NCI-H2227 treated with DMSO at 0.1 percent for 48 hours (cell line): ENCODE measurements around the gene RPS8.
"Not testable (repeated sequence)": the region's sequence is repeated elsewhere in the genome, so short reads cannot be mapped to it uniquely, and the experiment has no call there.

Experiments
- DNase-seq: peaks from one replicate; lab custom pipeline; 2025; lab: John Stamatoyannopoulos, UW

The RPS8 gene

DNA sequence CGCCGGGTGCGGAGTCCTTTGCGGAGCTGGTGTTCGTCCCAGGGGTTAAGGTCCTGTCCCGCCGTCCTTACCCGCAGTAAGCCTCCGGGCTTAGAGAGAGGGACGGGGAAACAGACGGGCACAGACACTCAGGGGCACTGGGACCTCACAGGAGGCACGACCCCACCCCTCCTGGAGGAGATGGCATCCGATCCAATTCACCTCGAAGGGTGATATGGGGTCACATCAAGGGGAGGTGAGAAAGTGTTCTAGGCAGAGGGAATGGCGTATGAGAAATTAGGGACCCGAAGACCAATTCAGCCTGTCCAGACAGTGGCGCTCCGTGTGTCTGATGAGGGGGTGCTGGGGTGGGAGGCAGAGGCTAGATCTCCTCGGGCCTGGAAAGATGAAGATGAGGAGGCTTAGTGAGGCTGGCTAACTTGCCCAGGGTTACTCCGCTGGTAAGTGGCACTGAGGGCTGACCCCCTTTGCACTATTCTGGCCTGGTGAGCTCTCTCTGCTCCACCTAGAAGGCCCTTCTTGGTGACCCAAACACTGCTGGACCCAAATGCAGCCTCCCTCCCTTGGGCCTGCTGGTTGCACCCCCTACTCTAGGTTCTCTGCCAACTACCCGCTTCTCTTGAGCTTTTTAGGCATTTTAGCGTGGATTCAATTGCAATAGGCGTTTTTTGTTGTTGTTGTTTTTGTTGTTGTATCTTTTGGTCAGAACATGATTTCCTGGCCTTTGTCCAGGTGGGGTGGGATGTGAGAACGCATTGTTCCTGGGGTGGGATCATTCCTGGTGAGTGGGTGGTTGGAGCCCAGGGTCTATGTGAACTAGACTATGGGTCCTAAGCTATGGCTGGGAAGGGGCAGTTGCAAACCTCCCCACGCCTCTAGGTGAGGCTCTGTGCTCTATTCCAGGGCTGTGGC, 45.2 kb downstream of the RPS8 start:
- DNase-seq = no peak

DNA sequence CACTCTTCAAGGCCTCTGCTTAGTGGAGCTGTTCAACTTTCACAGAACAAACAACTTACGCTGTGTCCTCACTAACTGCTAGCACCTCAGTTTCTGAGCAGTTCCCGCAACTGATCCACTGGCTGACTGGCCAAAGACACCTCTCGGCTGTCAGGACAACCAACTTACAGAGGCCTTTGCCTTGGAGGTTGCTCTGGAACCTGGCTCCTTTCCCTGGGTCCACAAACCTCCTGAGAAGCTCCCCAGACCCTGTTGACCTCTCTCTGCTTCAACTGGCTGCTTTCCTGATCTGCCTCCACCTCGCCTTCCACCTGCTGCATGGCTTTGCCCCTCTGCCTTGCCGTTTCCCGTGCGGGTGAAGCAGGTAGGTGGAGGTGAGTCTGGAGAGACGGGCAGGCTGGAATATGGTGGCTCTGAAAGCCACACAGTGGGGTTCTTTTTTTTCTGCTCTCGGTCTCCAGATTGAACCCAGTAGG, 45.9 kb downstream of the RPS8 start:
- DNase-seq = no peak

DNA sequence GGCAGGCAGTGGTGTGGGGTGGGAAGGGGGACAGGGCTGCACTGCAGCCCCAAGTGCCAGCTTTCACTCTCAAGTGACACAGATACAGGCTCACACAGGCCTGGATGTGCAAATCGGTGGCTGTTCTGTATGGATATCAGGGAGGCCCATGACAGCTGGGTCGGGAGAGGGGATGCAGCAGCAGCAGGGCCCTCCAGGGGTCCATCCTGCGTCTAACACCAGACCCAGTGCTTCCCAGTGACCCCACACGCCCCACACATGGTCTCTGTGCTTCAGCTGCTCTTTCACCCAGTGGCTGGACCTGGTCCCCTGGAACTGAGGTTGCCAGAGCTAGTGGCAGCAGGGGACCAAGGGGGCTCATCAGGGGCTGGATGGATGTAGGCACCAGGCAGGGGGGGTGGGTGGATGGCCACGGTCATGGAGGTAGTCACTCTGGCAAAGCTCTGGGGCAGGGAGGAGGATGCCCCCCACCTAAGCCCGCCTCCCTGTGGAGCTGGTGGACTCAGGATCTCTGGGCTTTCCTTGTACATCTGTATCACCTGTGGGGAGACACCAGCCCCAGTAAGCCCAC, 46.9 kb downstream of the RPS8 start:
- DNase-seq = no peak

DNA sequence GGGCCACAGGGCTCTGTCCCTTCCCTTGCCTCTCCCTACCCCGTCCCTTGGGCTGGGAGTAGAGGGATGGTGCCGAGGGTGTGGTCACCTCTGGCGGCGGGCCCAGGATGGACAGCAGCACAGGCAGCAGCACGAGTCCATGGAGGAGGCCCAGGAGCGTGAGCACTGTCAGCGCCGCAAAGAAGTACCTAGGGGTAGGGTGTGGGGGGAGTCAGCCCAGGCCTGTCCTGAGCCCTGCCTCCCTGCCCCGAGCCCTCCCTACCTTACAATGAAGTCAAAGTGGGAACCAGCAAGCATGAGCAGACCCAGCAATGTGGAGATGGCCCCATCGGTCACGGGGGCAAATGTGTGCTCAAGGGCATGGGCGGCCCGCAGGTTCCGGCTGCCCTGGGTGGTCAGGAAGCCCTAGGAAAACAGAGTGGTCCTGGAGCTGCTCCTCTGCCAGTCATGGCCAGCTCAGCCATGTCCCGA, 47.7 kb downstream of the RPS8 start:
- DNase-seq = no peak

DNA sequence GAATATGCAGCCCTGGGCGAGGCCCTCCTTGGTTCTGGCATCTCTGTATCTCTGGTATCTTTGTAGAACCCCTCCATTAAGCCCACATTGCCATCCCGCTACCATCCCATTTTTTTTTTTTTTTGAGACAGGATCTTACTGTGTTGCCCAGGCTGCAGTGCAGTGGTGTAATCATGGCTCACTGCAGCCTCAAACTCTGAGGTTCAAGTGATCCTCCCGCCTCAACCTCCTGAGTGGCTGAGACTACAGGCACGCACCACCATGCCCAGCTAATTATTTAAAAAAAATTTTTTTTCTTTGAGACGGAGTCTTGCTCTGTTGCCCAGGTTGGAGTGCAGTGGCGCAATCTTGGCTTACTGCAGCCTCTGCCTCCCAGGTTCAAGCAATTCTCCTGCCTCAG, 49.1 kb downstream of the RPS8 start:
- not testable (repeated sequence) for DNase-seq

DNA sequence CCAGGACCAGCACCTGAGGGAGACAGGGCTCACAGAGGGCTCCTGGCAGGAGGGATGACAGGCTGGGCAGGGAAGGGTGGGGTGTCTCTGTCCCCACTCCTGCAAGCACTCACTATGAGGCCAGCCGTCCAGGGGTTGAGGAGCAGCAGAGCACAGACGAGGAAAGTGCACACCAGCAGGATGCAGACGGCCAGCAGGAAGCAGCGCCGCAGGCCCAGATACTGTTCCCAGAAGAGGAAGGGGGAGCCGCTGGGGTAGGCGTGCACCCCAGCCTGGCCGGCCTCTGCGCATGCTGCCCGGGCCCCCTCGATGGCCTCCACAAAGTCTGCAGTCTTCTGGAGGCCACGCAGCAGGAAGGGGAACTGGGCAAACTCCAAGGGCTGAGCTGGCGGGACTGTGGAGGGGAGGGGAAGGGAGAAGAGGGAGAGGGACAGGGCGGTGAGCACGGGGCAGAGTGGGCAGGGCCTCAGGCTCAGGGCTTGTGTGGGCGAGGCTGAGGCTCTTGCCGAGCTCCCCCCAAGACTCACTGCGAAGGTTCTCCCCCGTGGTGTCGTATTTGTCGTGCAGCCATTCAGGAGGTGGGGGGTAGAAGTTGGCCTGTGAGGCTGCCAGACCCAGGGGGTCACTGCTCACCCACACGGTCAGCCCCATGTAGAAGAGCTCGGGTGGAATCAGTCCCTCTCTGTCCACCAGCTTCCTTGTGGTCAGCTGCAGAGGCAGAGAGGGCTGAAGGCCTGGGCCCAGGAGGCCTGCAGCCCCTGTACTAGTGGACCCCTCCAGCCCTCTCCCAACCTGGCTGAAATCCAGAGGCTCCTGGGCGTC, 51.2 kb downstream of the RPS8 start:
- DNase-seq = no peak

DNA sequence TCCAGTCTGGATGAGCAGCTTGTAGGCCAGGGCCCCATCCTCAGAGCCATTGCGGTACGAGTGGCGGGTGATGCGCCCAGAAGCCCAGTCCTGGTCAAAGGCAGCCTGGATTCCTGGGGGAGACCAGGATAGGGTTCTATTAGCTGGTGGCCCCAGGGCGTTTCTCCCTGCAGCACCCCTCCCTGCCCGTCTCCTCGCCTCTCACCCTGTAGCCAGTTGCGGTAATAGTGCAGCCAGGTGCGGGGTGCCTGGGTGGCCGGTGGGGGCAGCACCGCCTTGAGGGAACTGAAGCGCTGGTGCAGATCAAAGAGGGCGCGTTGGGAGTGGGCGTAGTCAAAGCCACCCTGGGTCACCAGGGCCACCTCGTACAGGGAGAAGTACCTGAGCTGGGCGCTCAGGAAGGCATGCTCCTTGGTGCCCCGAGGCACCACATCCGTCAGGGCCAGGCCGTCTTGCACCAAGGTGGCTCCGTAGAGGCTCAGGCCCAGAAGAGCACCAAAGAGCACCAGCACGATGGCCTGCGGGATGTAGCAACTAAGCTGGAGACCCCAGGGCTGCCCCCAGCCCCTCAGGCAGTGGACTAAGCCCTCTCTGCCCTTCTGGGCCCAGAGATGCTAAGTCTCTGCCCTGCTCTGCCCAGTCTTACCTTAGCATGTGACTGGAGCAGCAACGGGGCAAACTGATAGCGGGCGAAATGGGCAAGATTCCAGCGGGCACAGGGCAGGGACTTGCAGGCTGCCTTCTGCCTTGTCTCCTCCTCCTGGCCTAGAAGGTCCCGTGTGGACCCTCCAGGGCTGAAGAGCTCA, 52.1 kb downstream of the RPS8 start:
- no peak for DNase-seq

DNA sequence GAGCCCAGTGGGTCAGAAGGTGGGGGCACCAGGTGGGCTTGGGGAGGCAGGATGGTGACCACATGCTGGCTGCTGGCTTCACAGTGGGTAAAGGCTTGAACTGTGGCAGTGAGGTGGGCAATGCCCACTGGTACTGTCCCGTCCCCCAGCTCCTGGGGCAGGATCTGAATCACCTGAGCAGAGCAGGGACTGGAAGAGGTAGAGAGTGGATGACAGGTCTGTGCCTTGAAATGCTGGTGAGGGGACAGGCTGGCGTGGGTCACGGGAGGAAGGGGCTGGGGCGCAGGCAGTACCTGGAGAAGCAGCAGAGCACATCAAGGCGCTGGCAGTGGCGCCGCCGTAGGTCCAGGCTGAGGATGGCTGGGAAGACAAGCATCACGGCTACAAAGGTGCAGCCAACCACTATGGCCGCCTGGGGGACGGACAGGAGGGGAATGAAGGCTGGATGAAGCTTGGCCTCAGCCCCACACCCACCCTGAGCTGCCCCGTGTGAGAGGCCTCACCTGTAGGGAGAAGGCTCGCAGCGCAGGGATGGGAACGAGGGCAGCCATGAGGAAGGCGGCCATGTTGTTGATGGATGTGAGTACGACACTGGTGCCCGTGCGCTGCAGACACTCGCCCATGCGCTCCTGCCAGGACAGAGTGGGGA, 52.8 kb downstream of the RPS8 start:
- no peak for DNase-seq
